Stimulated activated CD4-positive, alpha-beta T cell treated with anti-CD3 and anti-CD28 coated beads, Interleukin-12 subunit alpha, Interleukin-12 subunit beta, amount 100 ng/mL, for 4 hours (primary cell): ENCODE data around the gene CDH12.

Experiments
- DNase-seq: peaks from one replicate; pipeline ENCODE4 v3.0.0-alpha.2; 2020

CDH12 gene

GRCh38 chr5:21918451-21918850 lies 934.7 kb downstream of the CDH12 start:
- DNase-seq = no peak

- no peak for DNase-seq
Observed at GRCh38 chr5:21910731-21911130, 942.4 kb downstream of the CDH12 start.

GRCh38 chr5:21895766-21896350 lies 957.3 kb downstream of the CDH12 start:
- no peak for DNase-seq

GRCh38 chr5:21893161-21893560 lies 960.0 kb downstream of the CDH12 start:
- no peak for DNase-seq

GRCh38 chr5:21889581-21889980 lies 963.6 kb downstream of the CDH12 start:
- DNase-seq = no peak

- DNase-seq = no peak
Observed at GRCh38 chr5:21882074-21882745, 970.9 kb downstream of the CDH12 start.

GRCh38 chr5:21880164-21880563 lies 973.0 kb downstream of the CDH12 start:
- no peak for DNase-seq

- DNase-seq = no peak
Observed at GRCh38 chr5:21862986-21863385, 990.2 kb downstream of the CDH12 start.

- DNase-seq = no peak
Observed at GRCh38 chr5:21858441-21858840, 994.7 kb downstream of the CDH12 start.

- no peak for DNase-seq
Observed at GRCh38 chr5:21856987-21857386, 996.2 kb downstream of the CDH12 start.

- no peak for DNase-seq
Observed at GRCh38 chr5:21847300-21847699, 1005.8 kb downstream of the CDH12 start.

GRCh38 chr5:21844960-21845359 lies 1008.2 kb downstream of the CDH12 start:
- DNase-seq = no peak

- no peak for DNase-seq
Observed at GRCh38 chr5:21834863-21835262, 1018.3 kb downstream of the CDH12 start.

GRCh38 chr5:21831145-21831787 lies 1021.9 kb downstream of the CDH12 start:
- DNase-seq = no peak

GRCh38 chr5:21826884-21827283 lies 1026.3 kb downstream of the CDH12 start:
- DNase-seq = no peak

- DNase-seq = no peak
Observed at GRCh38 chr5:21823588-21823987, 1029.6 kb downstream of the CDH12 start.

GRCh38 chr5:21823076-21823574 lies 1030.0 kb downstream of the CDH12 start:
- no peak for DNase-seq

- DNase-seq = no peak
Observed at GRCh38 chr5:21820527-21820926, 1032.6 kb downstream of the CDH12 start.

GRCh38 chr5:21818370-21818720 lies 1034.8 kb downstream of the CDH12 start:
- no peak for DNase-seq

- DNase-seq = no peak
Observed at GRCh38 chr5:21817668-21818369, 1035.3 kb downstream of the CDH12 start.

- no peak for DNase-seq
Observed at GRCh38 chr5:21810737-21811316, 1042.3 kb downstream of the CDH12 start.

- DNase-seq = no peak
Observed at GRCh38 chr5:21809611-21810010, 1043.5 kb downstream of the CDH12 start.

- DNase-seq = no peak
Observed at GRCh38 chr5:21807953-21808352, 1045.2 kb downstream of the CDH12 start.
